NCI-H446 (cell line): ENCODE measurements around the gene CCDC141.
"Not testable (repeated sequence)": the region's sequence is repeated elsewhere in the genome, so short reads cannot be mapped to it uniquely, and the experiment has no call there.

Source experiments
- DNase-seq, 2 experiments: peaks; one replicate each; lab custom pipeline; 2025; lab: John Stamatoyannopoulos, UW

Gene CCDC141, protein sequence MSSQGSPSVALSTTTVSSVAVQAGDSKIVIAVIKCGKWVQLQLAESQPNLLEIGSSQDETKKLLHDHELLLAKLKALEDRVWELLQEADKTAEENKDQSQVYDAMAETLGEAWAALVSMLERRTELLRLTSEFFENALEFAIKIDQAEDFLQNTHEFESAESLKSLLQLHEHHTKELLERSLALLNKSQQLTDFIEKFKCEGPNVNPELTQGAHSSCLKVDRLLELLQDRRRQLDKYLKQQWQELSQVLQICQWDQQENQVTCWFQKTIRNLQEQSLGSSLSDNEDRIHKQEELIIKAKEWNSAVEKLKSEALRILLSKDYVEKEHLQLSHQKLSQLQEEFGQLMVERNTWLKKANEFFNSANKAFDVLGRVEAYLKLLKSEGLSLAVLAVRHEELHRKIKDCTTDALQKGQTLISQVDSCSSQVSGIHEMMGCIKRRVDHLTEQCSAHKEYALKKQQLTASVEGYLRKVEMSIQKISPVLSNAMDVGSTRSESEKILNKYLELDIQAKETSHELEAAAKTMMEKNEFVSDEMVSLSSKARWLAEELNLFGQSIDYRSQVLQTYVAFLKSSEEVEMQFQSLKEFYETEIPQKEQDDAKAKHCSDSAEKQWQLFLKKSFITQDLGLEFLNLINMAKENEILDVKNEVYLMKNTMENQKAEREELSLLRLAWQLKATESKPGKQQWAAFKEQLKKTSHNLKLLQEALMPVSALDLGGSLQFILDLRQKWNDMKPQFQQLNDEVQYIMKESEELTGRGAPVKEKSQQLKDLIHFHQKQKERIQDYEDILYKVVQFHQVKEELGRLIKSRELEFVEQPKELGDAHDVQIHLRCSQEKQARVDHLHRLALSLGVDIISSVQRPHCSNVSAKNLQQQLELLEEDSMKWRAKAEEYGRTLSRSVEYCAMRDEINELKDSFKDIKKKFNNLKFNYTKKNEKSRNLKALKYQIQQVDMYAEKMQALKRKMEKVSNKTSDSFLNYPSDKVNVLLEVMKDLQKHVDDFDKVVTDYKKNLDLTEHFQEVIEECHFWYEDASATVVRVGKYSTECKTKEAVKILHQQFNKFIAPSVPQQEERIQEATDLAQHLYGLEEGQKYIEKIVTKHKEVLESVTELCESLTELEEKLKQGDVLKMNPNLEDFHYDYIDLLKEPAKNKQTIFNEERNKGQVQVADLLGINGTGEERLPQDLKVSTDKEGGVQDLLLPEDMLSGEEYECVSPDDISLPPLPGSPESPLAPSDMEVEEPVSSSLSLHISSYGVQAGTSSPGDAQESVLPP (N-terminal part only)

DNA sequence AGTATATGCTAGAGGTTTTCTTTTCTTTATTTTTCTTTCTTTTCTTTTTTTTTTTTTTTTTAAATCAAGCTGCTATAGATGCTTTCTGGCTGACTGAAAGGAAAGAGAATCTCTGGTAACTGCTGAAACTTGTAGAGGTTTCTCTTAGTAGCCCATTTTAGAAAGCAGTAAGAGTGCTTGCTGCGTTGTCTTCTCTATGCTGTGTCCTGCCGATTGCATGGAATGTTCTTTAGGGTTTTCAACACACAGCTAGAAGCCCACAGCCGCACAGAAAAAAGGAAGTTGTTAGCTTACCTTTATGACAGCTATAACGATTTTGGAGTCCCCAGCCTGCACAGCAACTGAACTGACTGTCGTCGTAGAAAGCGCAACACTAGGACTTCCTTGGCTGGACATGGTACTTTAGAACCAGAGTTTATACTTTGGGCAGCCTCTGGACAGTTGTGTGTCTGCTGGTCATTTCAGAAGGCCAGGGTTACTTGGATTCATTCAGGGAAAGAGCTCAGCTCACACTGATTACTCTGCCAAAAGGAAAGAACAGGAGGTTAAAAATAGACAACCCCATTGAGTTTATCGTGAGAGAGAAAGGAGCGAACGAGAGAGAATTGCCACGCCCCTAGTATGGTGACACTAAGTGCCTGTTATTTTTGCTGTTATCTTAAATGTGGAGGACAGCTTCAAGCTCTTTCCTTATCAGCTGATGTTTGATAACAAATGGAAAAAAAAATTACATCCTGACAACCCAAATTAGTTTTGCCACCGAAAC is at the start of gene CCDC141:
Gene CCDC141, minus strand, starts transcription at position 592 of the 766 bp plus-strand sequence. Its CDS starts 196 bp downstream, at position 396.
- DNase-seq = no peak

DNA sequence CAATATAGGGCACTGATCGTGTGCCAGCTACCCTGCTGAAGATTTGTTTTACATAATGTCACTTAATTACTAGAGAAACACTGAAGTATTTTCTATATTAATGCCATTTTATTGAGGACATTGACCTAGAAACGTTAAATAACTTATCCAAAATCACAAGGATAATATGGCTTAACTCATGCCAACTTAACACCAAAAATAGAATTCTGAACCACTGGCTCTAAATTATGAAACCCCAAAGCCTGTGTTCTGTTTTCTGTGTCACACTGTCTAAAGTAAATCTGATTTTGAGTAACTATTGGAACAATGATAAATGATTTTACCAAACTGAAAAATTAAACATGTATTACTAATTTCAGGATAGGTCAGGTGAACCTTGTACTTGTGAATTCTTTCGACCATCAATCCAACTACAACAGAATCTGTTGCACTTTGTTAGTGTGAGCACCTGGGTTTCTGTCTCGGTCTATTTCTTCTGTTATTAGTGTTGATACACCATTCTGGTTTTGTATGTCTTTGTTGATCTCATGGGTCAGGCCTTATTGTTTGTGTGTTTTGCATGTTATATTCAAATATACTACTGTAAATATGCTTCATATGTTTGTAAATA is 48.2 kb upstream of the CCDC141 start:
- no peak for DNase-seq

DNA sequence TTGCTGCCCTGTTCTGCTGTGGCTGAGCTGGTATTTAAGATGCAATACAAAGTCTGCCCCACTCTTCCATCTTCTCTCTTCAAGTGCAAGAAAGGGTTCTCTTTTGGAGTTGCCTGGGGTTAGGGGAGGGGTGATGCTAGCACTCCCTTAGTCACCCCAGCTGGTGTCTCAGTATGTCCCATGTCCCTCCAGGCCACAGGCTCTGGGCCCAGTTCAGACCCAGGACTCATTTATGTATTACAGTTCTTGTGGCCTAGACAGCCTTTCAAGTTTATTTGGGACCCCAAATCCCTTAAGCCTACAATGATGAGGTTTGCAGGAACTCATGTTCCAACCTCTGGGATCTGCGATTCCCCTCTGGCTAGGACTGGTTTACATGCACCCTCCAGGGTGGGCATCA is 47.2 kb upstream of the CCDC141 start:
- DNase-seq = no peak

DNA sequence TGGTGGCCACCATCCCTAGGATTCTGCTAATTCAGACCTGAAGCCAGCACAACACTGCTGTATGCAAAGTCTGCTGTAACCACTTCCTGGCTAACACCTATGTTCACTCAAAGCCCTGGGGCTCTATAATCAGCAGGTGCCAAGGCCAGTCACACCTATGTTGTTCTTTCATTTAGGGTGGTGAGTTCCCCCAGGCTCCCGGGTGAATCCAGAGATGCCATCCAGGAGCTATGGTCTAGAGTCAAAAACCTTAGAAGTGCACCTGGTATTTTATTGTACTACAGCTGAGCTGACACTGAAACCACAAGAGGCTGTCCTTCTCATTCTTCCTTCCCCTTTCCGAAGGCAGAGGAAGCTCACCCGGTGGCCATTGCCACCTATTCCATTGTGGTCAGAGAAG is 46.2 kb upstream of the CCDC141 start:
- DNase-seq = no peak

DNA sequence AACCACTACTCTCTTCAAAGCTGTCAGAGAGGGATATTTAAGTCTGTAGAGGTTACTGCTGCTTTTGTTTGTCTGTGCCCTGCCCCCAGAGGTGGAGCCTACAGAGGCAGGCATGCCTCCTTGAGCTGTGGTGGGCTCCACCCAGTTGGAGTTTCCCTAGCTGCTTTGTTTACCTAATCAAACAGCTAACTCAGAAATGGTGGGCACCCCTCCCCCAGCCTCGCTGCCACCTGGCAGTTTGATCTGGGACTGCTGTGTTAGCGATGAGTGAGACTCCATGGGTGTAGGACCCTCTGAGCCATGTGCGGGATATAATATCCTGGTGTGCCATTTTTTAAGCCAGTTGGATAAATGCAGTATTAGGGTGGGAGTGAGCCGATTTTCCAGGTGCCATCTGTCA is 43.0 kb upstream of the CCDC141 start:
- not testable (repeated sequence) for DNase-seq

DNA sequence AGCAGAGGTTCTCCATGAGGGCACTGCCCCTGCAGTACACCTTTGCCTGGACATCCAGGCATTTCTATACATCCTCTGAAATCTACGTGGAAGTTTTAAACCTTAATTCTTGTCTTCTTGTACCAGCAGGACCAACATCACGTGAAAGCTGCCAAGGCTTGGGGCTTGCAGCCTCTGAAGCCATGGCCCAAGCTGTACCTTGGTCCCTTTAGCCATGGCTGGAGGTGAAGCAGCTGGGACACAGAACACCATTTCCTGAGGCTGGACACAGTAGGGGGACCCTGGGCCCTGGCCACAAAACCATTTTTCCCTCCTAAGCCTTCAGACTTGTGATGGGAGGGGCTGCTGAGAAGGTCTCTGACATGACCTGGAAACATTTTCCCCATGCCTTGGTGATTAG is 32.8 kb upstream of the CCDC141 start:
- no peak for DNase-seq

DNA sequence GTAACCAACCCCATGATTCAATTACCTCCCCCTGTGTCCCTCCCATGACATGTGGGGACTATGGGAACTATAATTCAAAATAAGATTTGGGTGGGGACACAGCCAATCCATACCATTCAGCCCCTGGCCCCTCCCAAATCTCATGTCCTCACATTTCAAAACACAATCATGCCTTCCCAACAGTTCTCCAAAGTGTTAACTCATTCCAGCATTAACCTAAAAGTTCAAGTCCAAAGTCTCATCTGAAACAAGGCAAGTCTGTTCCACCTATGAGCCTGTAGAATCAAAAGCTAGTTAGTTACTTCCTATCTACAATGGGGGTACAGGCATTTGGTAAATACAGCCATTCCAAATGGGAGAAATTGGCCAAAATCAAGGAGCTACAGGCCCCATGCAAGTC is 32.0 kb upstream of the CCDC141 start:
- no peak for DNase-seq

DNA sequence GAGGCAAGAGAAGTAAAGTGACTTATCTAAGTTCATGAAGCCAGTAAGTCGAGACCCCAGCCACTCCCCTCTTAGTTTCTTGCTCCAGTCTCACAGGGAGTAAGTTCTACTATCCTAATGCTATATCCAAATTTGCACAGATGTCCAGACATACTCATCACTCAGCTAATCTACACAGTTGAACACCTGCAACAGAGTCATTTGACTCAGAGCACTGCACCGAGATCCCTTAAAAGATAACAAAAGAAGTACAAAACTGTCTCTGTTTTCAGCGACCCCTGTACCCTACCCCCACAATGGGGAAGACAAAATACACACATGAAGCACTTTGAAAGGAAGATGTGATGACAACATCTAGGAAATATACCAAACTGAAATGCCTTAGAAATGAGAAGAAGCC is 22.6 kb upstream of the CCDC141 start:
- no peak for DNase-seq

DNA sequence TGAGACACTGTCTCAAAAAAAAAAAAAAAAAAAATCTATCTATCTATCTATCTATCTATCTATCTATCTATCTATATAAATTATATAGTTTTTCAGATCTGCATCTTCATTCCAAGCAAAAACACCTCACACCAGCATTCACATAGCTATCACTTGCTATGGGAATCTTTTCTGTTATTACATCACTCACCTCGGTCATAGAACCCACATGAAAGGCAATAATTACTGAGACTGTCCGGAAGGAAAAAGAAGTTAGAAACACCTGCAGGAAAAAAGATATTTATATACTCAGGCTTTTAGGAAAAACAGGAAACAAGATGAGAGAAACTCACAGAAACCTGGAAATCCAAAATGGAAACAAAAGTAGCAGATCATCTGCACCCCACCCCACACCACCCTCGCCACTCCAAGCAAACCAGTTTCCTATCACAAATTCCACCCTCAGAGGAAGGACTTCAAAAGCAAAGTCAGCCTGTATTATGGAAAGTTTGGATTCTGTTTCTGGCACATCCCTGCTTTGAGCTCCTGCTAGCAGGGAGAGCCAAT is 21.9 kb upstream of the CCDC141 start:
- DNase-seq = no peak

DNA sequence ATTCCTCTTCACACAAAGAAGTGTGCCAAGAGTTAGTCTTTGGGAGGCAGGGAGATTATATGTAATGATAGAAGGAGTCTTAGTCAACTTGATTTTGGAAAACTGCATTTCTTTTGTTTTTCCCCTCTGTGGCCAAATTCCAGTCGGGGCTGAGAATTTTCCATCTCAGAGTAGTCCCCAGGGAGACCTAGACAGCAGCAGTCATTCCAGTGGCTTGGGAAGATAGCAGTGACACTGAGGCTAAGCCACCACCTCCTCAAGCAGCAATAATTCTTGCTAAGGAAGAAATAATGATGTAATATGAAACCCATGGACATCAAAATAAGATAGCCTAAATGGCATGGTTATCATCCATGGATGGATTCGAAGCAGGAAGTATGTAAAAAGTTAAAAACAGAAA is 21.0 kb upstream of the CCDC141 start:
- no peak for DNase-seq

DNA sequence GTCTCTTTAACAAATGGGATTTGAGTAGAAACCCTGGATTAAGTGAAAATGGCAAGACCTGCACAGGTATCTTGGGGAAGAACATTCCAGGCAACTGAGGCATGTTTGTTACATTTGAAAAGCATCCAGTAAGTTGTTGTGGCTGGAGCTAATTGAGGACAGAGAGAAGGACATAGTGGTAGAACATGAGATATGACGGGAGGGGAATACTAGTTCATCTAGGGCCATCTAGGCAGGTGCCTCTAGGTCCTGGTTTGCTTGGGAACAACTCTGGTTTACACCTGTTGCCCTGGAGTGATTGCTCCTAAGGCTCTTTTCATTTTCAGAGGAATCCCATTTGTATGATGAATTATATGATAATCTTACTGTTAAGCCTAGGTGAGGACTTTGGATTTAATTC is 19.7 kb upstream of the CCDC141 start:
- DNase-seq = no peak

DNA sequence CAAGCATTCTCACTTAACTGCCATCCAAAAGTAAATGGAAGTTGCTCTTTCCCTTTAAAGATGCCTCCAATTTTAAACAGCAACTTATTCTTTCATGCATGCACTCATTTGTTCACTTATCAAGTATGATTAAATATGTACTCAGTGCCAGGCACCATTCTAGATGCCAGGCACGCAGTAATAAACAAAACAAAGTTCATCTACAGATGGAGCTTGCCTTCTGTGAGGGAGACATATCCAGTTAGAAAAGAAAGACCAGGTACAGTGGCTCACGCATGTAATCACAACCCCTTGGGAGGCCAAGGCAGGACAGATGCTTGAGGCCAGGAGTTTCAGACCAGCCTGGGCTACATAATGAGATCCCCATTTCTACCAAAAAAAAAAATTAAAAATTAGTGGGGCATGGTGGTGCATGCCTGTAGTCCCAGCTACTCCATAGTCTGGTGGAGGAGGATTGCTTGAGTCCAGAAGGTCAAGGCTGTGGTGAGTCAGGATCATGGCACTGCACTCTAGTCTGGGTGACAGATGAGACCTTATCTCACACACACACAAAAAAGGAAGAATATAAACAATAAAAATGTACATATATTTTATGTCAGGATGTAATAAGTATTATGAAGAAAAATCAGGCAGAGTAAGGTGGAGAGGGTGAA is 19.2 kb upstream of the CCDC141 start:
- no peak for DNase-seq

DNA sequence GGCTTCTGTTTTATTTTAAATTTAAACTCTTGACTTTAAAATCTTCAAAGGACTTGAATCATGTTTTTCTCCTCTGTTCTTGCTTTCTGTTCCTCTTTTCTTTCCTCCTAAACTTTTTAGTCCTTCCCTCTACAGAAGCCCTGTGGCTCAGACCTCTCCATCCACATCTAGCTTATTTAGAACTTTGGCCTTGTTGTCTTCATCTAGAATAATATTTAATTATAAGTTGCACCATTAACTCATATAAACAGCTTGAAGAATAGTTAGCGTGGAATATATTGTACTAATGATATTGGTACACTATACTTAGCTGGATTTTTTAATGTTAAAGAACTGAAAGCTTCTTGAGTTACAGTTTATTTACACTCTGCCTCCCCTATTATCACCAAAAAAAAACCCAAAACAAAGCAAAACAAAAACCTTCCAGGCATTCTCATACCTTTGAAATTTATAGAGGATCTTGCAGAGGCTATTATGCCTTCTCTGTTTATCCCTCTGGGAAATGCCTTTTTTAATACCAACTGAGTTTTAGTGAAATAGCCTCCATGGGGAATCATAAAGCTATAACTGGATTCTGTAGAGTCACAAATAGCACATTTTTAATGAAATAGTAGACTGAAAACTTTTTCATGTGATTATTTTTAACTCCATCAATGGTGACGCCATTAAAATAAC is 9.2 kb upstream of the CCDC141 start:
- no peak for DNase-seq

DNA sequence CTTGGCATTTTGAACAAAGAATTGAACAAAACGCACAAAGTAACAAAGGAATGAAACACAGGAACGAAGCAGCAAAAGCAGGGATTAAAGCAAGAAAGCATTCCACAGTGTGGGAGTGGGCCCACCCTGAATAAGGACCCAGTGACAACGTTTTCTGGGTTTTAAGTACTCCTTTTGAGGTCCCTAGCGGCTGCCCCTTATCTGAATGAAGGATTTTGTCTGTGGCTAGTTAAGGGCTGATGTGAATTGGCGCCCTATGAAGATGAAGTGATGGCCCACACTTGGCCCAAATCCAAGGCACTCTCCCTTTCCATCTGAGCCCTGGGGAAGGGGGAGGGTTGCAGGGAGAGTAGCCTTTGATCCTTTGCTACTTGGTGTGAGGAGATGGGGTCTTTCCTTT is 7.8 kb upstream of the CCDC141 start:
- DNase-seq = no peak

DNA sequence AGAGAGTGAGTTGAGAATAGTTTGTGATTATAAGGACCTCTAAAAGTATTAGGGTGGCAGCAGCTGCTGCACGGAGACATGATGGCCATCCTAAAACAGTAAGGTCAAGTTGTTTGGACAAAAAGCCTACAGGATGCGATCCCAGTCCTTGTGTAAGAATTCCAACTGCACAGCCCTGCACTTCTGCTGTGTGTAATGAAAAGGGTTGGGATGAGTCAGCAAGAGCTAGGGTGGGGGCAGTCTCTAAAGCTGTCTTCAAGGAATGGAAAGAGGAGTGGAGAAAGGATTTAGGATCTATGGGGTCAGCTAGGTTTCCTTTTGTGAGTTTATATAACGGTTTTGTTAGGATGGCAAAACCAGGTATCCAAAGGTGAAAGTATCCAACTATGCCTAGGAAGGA is 3.6 kb upstream of the CCDC141 start:
- DNase-seq = not testable (repeated sequence)

DNA sequence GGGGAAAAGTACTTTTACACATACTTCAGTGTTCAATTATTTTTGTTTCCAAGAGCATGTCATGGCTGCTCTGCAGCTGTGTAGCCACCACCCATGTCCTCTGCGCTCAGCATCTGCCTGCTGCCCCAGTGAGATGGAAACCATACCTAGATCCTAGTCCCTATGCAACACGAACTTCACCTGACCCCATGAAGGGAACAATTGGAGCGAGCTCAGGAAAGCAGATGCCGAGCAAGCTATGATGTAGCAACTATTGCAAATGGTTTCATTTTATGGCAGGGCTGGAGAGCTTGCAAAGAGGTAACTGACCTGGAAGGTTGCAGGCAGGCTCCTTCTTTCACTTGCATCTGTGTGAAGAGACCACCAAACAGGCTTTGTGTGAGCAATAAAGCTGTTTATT is 1.3 kb upstream of the CCDC141 start:
- DNase-seq = no peak

DNA sequence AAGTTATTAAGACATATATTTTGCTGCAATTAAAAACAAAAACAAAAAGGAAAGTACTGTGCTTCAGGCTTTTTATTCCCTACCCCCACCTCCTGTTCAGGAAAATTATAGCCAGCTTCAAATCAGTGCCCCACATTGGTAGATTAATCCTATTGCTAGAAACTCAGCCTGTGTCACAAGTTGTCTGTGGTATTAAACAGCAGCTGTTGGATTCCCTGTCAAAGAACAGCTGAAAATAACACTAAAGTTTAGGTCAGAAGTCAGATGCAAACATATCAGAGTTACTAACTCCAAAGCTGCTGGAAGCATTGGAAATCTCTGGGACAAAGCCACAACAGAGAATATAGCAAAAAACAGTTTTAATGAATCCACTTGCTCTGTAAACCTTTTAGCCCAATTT is 818 bp upstream of the CCDC141 start:
- DNase-seq = no peak

DNA sequence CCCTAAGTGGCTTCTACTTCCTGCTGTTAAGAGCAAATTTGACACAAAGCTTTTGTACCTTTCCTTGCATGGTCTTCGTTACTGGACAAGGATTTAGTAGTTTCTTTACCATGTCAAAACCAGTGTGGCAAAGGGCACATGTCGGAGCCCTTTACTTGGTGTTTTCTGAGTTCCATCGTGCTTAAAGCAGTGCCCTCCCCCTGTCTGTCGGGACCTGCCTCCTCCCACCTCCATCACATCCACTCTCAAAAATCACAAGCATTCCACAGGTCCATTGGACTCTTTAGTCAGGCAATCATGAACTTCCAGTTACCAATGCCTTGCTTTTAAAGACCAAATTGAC is 763 bp downstream of the CCDC141 start:
- DNase-seq = no peak

DNA sequence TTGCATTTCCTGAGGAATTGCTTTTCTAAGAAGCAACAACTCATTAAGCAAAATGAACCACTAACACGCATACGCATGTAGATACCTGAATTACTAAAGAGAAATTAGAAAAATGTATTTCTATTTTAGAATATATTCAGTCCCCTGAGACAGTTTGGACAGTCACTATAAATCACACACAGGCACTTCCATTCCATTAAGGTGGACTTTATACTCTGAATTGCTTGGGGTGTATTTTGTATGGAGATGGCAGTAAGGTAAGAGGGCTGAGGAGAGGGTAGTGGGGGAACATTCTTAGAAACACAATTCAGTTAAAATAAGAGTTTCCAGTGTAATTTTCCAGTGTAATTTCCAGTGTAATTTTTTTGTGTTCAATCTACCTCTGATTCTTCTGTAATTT is 1.8 kb downstream of the CCDC141 start:
- no peak for DNase-seq

DNA sequence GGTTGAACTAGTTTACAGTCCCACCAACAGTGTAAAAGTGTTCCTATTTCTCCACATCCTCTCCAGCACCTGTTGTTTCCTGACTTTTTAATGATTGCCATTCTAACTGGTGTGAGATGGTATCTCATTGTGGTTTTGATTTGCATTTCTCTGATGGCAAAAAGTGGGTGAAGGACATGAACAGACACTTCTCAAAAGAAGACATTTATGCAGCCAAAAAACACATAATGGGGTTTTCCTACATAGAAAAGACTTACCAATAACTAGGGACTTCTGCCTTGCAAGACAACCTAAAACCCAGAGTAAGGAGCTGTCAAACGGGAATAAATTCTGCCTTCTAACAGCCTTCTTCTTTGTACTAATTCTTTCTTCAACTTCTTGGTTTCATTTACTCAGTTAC is 4.3 kb downstream of the CCDC141 start:
- DNase-seq = not testable (repeated sequence)
